Activated naive CD4-positive, alpha-beta T cell treated with anti-CD3 and anti-CD28 coated beads, Interleukin-2, amount 10 ng/mL, durations not matched to agents 7 days and 5 days (primary cell): Measurements from ENCODE around the gene PCDHGC4.
A peak's percentile ranks its signal among the peaks of the same experiment; 100 is the strongest.

Experiments used
- CTCF ChIA-PET: fragments of 350-600 bp; sonication (Branson Sonifier 250); formaldehyde crosslinking; loops from one replicate; lab custom pipeline; 2021; ENCODE audit warnings: antibody characterized with exemption; lab: Charles Lee
- DNase-seq: peaks from one replicate; pipeline ENCODE4 v3.0.0-alpha.2; 2020
- H3K27ac Mint-ChIP-seq: one replicate; pipeline ENCODE4 v1.8.0; 2021; ENCODE audit warnings: mild to moderate bottlenecking, moderate library complexity, mixed read lengths
- H3K27me3 Mint-ChIP-seq: one replicate; pipeline ENCODE4 v1.8.0; 2021; ENCODE audit warnings: mild to moderate bottlenecking, mixed read lengths
- H3K36me3 Mint-ChIP-seq: one replicate; pipeline ENCODE4 v1.8.0; 2021; ENCODE audit warnings: mixed read lengths
- H3K4me1 Mint-ChIP-seq: one replicate; pipeline ENCODE4 v1.8.0; 2021; ENCODE audit warnings: mixed read lengths
- H3K4me3 Mint-ChIP-seq: one replicate; pipeline ENCODE4 v1.8.0; 2021; ENCODE audit warnings: mild to moderate bottlenecking, moderate library complexity, mixed read lengths
- H3K9me3 Mint-ChIP-seq: one replicate; pipeline ENCODE4 v1.8.0; 2021; ENCODE audit warnings: mixed read lengths

PCDHGC4 gene

DNA sequence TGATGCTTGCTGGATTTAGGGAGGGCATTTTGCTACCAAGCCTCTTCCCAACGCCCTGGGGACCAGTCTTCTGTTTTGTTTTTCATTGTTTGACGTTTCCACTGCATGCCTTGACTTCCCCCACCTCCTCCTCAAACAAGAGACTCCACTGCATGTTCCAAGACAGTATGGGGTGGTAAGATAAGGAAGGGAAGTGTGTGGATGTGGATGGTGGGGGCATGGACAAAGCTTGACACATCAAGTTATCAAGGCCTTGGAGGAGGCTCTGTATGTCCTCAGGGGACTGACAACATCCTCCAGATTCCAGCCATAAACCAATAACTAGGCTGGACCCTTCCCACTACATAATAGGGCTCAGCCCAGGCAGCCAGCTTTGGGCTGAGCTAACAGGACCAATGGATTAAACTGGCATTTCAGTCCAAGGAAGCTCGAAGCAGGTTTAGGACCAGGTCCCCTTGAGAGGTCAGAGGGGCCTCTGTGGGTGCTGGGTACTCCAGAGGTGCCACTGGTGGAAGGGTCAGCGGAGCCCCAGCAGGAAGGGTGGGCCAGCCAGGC lies 27.0 kb downstream of the PCDHGC4 start:
- DNase-seq = no peak
- H3K9me3 Mint-ChIP-seq = no peaks in the 10 kb centered on the region
- H3K4me1 Mint-ChIP-seq = peaks cover 27% of the 10 kb centered on the region
- CTCF ChIA-PET = interaction anchor here (0.7 to 6.3 kb wide), 19 partner anchors 10 to 187 kb away, joined by 3 to 43 read pairs (median 6); partner anchors contain the start of genes PCDHGA10, PCDHGA11, PCDHGA12 and PCDHGB2
- H3K27me3 Mint-ChIP-seq = peaks cover 13% of the 10 kb centered on the region
- H3K27ac Mint-ChIP-seq = no peak overlapping the region
- H3K4me3 Mint-ChIP-seq = no peak overlapping the region
- H3K36me3 Mint-ChIP-seq = peaks cover 31% of the 10 kb centered on the region

DNA sequence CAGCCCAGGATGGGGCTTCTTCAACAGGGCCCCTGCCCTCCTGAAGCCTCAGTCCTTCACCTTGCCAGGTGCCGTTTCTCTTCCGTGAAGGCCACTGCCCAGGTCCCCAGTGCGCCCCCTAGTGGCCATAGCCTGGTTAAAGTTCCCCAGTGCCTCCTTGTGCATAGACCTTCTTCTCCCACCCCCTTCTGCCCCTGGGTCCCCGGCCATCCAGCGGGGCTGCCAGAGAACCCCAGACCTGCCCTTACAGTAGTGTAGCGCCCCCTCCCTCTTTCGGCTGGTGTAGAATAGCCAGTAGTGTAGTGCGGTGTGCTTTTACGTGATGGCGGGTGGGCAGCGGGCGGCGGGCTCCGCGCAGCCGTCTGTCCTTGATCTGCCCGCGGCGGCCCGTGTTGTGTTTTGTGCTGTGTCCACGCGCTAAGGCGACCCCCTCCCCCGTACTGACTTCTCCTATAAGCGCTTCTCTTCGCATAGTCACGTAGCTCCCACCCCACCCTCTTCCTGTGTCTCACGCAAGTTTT lies 27.6 kb downstream of the PCDHGC4 start:
- H3K4me3 Mint-ChIP-seq = peak overlapping the region; percentile 71
- H3K36me3 Mint-ChIP-seq = peaks cover 37% of the 10 kb centered on the region
- CTCF ChIA-PET = interaction anchor here (0.6 to 6.3 kb wide), 35 partner anchors 8 to 188 kb away, joined by 3 to 43 read pairs (median 4); partner anchors contain the start of genes PCDHGA10, PCDHGA11, PCDHGA12 and PCDHGB2
- peak overlapping the region; percentile 33 for H3K27ac Mint-ChIP-seq
- H3K4me1 Mint-ChIP-seq = peaks cover 27% of the 10 kb centered on the region
- no peaks in the 10 kb centered on the region for H3K9me3 Mint-ChIP-seq
- peaks cover 9% of the 10 kb centered on the region for H3K27me3 Mint-ChIP-seq
- peak; percentile 89 for DNase-seq

DNA sequence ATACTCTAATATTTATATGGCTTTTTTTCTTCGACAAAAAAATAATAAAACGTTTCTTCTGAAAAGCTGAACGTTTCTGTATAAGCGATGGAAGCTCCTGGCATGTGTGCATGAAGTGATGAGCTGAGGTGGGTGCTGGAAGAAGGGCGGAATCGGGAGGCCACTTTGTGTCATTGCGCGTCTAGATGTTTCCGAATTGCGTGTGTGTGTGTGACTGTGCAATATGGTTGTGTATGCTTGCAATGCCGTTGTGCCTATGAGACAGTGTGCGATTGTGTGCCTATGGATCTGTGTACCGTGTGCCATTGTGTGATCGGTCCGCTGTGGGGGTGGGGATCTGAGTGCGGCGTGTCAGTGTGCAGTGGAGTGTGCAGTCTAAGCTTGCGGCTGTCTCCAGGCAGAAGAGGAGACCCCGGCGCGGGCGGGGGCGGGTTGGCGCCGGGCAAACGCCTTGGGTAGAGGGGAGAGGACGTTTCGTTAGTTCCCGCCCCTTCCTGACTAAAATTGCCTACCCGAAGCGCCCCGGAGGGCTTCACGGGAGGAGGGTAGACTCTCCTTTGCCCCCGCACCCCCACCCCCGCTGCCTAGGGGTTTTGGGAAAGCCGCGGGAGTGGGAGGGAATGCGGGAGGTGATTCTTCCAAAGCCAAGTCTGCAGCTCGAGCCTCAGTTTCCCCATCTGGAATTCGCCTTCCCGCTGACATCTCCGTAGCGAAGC lies 28.2 kb downstream of the PCDHGC4 start:
- peaks cover 41% of the 10 kb centered on the region for H3K36me3 Mint-ChIP-seq
- H3K27me3 Mint-ChIP-seq = peaks cover 6% of the 10 kb centered on the region
- H3K9me3 Mint-ChIP-seq = no peaks in the 10 kb centered on the region
- peaks cover 27% of the 10 kb centered on the region for H3K4me1 Mint-ChIP-seq
- H3K4me3 Mint-ChIP-seq = peak overlapping the region; percentile 71
- H3K27ac Mint-ChIP-seq = peak overlapping the region; percentile 33
- CTCF ChIA-PET = interaction anchor here (0.6 to 6.3 kb wide), 32 partner anchors 9 to 173 kb away, joined by 3 to 43 read pairs (median 5); partner anchors contain the start of genes PCDHGA10, PCDHGA11, PCDHGA12 and PCDHGB2
- DNase-seq = peak; percentile 29

DNA sequence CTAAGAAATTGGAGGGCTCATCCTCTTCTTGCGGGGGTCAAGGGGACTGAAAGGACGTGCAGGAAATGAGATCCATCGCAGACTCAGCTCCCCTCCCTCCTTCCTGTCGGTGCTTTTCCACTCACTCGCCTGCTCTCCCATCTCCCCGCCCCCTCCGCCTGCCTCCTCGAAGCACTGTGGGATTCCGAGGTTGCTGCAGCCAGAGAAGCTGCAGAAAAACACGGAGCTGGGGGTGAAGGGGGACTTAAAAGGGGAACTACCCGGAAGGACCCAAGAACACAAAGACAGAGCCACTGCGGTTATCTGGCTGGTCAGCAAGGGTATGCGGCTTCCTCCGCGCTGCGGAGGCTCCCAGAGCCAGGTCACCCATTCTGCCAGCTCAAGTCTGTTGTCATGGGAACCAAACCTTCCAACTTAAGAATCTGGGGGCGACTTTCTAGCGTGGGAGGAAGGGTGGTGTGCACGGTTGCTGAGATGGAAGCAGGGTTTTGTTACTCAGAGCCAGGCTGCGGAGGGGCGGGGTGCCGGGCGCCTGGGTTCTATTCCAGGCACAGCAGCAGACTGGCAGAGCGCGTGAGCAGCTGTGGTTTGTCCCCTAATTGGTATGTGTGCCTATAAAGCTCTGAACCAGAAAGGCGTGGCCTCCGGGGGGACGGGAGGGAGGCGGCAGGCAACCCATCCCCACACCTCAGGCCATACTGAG lies 28.9 kb downstream of the PCDHGC4 start:
- Mint-ChIP-seq H3K4me3 (peak overlapping the region; percentile 71), H3K9me3 (no peaks in the 10 kb centered on the region), H3K36me3 (peaks cover 47% of the 10 kb centered on the region), H3K27me3 (peaks cover 5% of the 10 kb centered on the region), H3K27ac (peak overlapping the region; percentile 85), H3K4me1 (peaks cover 27% of the 10 kb centered on the region)
- peak; percentile 43 for DNase-seq
- CTCF ChIA-PET = interaction anchor here (0.6 to 6.3 kb wide), 17 partner anchors 9 to 174 kb away, joined by 3 to 43 read pairs (median 6); partner anchors contain the start of genes PCDHGA10, PCDHGA12, PCDHGA6 and PCDHGB3

DNA sequence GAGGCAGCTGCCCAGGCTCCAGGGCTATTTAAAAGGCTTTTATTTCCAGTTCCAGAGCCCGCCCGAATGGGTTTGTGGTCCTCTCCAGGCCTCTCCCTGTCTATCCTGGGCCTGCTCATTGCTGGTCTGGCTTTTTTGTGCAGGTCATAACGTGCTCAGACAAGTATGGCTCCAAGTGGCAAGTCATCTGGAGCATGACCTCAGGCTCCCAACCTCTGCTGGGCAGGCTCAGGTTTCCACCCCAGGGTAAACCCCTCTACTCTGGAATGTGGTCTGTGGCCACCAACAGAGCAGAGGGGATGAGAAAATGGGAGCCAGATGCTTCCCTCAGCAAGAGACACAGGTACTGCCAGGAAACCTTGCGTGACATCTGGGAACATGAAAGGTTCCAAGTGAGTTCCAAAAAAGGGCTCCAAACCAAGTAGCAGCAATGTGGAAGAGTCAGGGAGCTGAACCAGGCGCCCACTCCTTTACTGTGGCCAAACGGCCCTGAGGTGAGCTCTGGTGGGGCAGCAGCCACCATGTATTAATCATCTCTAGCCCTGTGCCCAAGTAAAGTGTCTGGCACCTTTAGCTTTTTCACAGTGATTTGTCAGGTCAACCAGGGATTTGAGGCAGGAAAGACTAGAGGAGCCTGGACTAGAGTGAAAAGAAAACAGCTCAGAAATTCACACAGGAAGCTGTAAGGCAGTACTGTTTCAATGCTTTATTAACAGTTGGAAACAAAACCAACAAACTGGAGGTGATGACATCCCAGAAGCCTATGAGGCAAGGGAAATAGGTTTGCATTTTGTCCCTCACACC lies 29.7 kb downstream of the PCDHGC4 start:
- Mint-ChIP-seq H3K36me3 (peaks cover 55% of the 10 kb centered on the region), H3K4me3 (no peak overlapping the region), H3K4me1 (peaks cover 27% of the 10 kb centered on the region), H3K9me3 (no peaks in the 10 kb centered on the region), H3K27me3 (no peaks in the 10 kb centered on the region), H3K27ac (peak overlapping the region; percentile 52)
- CTCF ChIA-PET = interaction anchor here (0.6 to 6.3 kb wide), 17 partner anchors 9 to 140 kb away, joined by 3 to 43 read pairs (median 6); partner anchors contain the start of genes PCDHGA10, PCDHGA12 and PCDHGA6
- no peak for DNase-seq

DNA sequence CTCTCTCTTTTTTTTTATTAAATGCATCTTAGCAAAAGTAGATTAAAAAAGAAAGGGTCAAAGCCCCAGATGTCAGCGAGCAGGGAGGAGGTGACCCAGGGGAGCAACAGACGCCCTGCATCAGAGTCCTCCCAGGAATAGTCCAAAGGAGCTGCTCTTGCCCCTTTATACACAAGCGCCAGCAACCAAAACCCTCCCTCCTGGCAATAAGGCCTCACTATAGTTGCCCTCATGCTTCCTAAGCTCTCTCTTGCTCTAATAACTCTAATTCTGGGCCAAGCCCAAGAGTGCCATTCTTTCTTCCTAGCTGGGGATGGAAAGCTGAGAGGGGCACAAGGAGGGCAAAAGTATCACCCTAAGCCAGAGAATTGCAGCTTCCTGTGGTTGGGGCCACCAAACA lies 30.3 kb downstream of the PCDHGC4 start:
- Mint-ChIP-seq H3K36me3 (peaks cover 60% of the 10 kb centered on the region), H3K9me3 (no peaks in the 10 kb centered on the region), H3K27me3 (no peaks in the 10 kb centered on the region), H3K4me3 (no peak overlapping the region), H3K27ac (peak overlapping the region; percentile 13), H3K4me1 (peaks cover 27% of the 10 kb centered on the region)
- CTCF ChIA-PET = interaction anchor here (0.9 to 2.1 kb wide), 8 partner anchors 8 to 102 kb away, joined by 3 to 8 read pairs (median 4); partner anchors contain the start of genes PCDHGA10 and PCDHGA12
- no peak for DNase-seq

DNA sequence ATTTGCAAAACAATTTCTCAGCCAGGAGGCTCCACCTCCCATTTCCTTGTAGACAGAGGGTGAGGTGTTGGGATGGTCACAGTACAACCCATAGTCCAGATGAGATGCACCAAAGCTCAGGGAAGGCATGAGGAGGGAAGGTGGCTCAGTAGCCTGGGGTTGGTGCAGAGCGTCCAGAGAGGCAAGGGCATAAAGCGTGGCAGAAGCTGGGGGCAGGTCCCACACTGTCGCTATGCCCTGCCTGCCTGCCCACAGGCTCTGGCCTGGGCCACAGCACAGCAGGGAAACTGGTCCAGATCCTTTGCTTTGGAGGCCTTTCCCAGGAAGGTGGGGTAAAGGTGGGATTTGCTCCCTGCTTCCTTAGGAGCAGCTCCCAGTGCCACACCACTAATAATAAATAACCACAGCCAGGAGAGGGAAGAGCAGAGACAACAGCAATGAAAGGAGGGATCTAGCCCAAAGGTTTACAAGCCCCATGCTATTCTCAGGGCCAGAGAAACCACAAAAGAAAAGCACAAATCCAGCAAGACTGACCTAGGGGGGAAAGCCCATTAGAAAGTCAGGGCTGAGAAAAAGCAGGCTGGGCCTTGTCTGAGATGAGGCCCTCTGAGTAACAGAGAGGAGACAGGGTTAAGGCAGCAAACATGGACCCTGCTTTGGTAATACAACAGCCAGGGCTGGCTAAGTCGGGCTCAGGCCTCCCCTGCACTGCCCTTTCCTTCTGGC lies 31.3 kb downstream of the PCDHGC4 start:
- peaks cover 28% of the 10 kb centered on the region for H3K4me1 Mint-ChIP-seq
- DNase-seq = no peak
- H3K4me3 Mint-ChIP-seq = no peak overlapping the region
- peaks cover 68% of the 10 kb centered on the region for H3K36me3 Mint-ChIP-seq
- H3K27ac Mint-ChIP-seq = peak overlapping the region; percentile 19
- H3K27me3 Mint-ChIP-seq = no peaks in the 10 kb centered on the region
- CTCF ChIA-PET = interaction anchor here (1.0 to 2.1 kb wide), 5 partner anchors 8 to 103 kb away, joined by 3 to 7 read pairs (median 4); partner anchors contain the start of gene PCDHGA10
- no peaks in the 10 kb centered on the region for H3K9me3 Mint-ChIP-seq

DNA sequence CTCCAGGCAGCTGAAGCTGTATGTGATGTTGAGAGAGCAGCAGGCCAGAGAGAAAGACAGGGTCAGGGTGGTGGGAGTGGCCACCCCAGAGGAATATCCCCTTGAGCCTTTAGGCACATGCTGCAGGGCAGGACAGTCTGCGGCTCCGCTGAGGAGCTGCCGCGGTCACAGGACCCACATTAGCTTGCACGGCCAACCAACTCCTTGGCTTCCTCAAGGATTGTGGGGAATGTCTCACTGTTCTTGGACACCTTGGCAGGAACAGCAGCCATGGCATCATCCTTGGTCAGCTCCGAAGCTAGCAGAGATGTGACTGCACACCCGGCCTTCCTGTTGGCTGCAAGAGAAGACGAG lies 31.8 kb downstream of the PCDHGC4 start:
- Mint-ChIP-seq H3K27ac (no peak overlapping the region), H3K4me1 (peaks cover 31% of the 10 kb centered on the region), H3K27me3 (no peaks in the 10 kb centered on the region), H3K36me3 (peaks cover 72% of the 10 kb centered on the region), H3K4me3 (no peak overlapping the region), H3K9me3 (no peaks in the 10 kb centered on the region)
- no peak for DNase-seq
- CTCF ChIA-PET = no interaction called here

DNA sequence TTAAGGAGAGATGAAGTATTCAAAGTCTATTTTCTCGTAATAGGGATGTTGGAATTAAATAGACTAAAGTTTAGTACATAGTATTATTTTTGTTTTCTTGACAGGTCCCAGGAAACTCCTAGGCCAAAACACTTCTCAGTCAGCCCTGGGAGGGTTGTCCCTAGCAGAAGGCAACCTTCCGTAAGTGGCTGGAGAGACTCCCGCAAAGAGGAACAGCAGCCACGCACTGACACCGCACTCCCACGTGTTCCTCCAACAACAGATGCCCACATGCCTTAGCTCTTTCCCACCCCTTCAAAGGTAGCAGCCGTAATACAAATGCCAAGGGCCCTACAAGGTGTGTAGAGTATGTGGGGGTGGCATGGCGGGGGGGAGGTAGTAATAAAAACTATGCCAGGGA lies 32.5 kb downstream of the PCDHGC4 start:
- no peak for DNase-seq
- Mint-ChIP-seq H3K9me3 (no peaks in the 10 kb centered on the region), H3K27me3 (no peaks in the 10 kb centered on the region), H3K4me1 (peaks cover 32% of the 10 kb centered on the region), H3K4me3 (no peak overlapping the region), H3K27ac (no peak overlapping the region), H3K36me3 (peaks cover 78% of the 10 kb centered on the region)
- CTCF ChIA-PET = interaction anchor here (1.5 kb wide), 1 partner anchor 104 kb away, joined by 5 read pairs; the partner anchor contains the start of gene PCDHGA10

DNA sequence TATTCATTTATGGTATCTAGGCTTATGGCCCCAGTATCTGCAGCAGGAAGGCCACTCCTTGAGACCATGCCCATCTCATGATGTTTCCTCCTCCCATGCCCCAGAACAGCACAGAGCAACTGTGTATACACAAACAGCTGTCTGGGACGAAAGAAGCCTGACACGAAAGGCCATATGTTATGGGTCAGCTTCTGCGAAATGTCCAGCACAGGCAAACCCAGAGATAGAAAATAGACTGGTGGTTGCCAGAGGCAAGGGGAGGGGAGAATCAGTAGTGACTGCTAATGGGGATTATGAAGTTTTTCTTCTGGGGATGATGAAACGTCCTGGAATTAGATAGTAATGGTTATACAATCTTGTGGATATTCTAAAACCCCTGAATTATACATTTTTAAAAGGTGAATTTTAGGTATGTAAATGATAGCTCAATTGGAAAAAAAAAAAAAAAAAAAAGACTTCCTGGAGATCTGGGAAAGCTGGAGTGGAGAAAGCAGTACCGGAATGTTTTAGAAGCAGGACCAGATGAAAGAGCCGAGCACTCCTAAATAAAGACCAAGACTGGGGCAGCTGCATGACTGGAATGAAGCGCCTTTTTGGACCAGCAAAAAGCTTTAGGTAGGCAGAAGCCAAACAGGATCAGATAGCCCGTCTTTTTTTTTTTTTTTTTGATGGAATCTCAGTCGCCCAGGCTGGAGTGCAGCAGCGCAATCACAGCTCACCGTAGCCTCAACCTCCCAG lies 33.2 kb downstream of the PCDHGC4 start:
- H3K27ac Mint-ChIP-seq = peak overlapping the region; percentile 68
- H3K27me3 Mint-ChIP-seq = no peaks in the 10 kb centered on the region
- H3K9me3 Mint-ChIP-seq = no peaks in the 10 kb centered on the region
- H3K36me3 Mint-ChIP-seq = peaks cover 80% of the 10 kb centered on the region
- H3K4me3 Mint-ChIP-seq = no peak overlapping the region
- no peak for DNase-seq
- CTCF ChIA-PET = interaction anchor here (1.5 kb wide), 1 partner anchor 105 kb away, joined by 5 read pairs; the partner anchor contains the start of gene PCDHGA10
- H3K4me1 Mint-ChIP-seq = peaks cover 28% of the 10 kb centered on the region

DNA sequence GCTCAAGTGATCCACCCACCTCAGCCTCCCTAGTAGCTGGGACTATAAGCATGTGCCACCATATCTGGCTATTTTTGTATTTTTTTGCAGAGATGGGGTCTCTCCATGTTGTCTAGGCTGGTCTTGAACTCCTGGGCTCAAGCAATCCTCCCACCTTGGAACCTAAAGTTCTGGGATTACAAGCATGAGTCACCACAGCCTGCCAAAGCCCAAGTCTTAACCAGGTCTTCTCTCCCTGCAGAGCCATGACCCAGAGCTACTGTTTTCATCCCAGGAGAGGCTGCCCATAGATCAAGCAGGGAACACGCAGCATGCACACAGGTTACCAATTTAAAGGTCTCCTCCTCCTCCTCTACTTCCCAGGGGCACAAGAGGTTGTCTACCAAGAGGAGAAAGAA lies 33.8 kb downstream of the PCDHGC4 start:
- H3K4me3 Mint-ChIP-seq = no peak overlapping the region
- peaks cover 23% of the 10 kb centered on the region for H3K4me1 Mint-ChIP-seq
- no peaks in the 10 kb centered on the region for H3K27me3 Mint-ChIP-seq
- no peak overlapping the region for H3K27ac Mint-ChIP-seq
- no peak for DNase-seq
- no peaks in the 10 kb centered on the region for H3K9me3 Mint-ChIP-seq
- H3K36me3 Mint-ChIP-seq = peaks cover 81% of the 10 kb centered on the region
- CTCF ChIA-PET = interaction anchor here (1.5 kb wide), 1 partner anchor 105 kb away, joined by 5 read pairs; the partner anchor contains the start of gene PCDHGA10
